Neural cell (in vitro differentiated cells): ENCODE data around the gene NRXN2. TPM values are rescaled to one million over a fixed set of nuclear protein-coding genes. Genes with fewer than 3 reads are reported as not detected.

Experiments
- H2AFZ ChIP-seq: fragments of 200-600, 300-800 bp; sonication (generic), shearing (Covaris generic); 2 replicates; pipeline ENCODE4 v1.6.0; 2014; ENCODE audit warnings: low read depth, mild to moderate bottlenecking, antibody characterized with exemption, low read length, moderate library complexity
- H3F3A ChIP-seq: fragments of 200-600 bp; shearing (Covaris generic); 2 replicates; pipeline ENCODE4 v1.6.1; 2016; ENCODE audit warnings: mild to moderate bottlenecking, moderate library complexity, mixed read lengths, antibody characterized with exemption, low read length; ENCODE audit not compliant: insufficient read depth, poor library complexity, severe bottlenecking
- H3K27ac ChIP-seq: fragments of 200-600, 300-800 bp; sonication (generic), shearing (Covaris generic); 2 replicates; pipeline ENCODE4 v1.5.1; 2014; ENCODE audit warnings: mild to moderate bottlenecking, low read length, moderate library complexity
- H3K27me3 ChIP-seq: fragments of 300-800, 200-600 bp; sonication (generic), shearing (Covaris generic); 2 replicates; pipeline ENCODE4 v1.6.0; 2014; ENCODE audit warnings: mild to moderate bottlenecking, low read depth, low read length, moderate library complexity; ENCODE audit not compliant: insufficient read depth
- H3K36me3 ChIP-seq: fragments of 300-800, 200-600 bp; sonication (generic), shearing (Covaris generic); 2 replicates; pipeline ENCODE4 v1.5.1; 2014; ENCODE audit warnings: mild to moderate bottlenecking, antibody characterized with exemption, low read length, moderate library complexity; ENCODE audit not compliant: insufficient read depth
- H3K4me2 ChIP-seq: fragments of 300-800, 200-600 bp; sonication (generic), shearing (Covaris generic); 2 replicates; pipeline ENCODE4 v1.6.0; 2014; ENCODE audit warnings: mild to moderate bottlenecking, low read length
- H3K4me3 ChIP-seq: fragments of 300-800, 200-600 bp; sonication (generic), shearing (Covaris generic); 2 replicates; pipeline ENCODE4 v1.5.1; 2014; ENCODE audit warnings: mild to moderate bottlenecking, low read length, moderate library complexity
- H3K79me2 ChIP-seq: fragments of 200-600 bp; shearing (Covaris generic); replicated peaks from 2 replicates; pipeline ENCODE4 v1.6.0; 2014; ENCODE audit warnings: mild to moderate bottlenecking, low read length, moderate library complexity; ENCODE audit not compliant: insufficient read depth
- H3K9ac ChIP-seq: fragments of 300-800, 200-600 bp; sonication (generic), shearing (Covaris generic); 2 replicates; pipeline ENCODE4 v1.6.1; 2016; ENCODE audit warnings: mild to moderate bottlenecking, low read length, mixed read lengths
- H3K9me2 ChIP-seq: fragments of 200-600 bp; shearing (Covaris generic); 2 replicates; pipeline ENCODE4 v1.6.1; 2016; ENCODE audit warnings: mild to moderate bottlenecking, low read length, mixed read lengths; ENCODE audit not compliant: insufficient read depth
- H3K9me3 ChIP-seq: fragments of 200-600, 300-800 bp; sonication (generic), shearing (Covaris generic); 2 replicates; pipeline ENCODE4 v1.6.1; 2016; ENCODE audit warnings: mild to moderate bottlenecking, mixed run types, low read length, moderate library complexity, mixed read lengths
- H4K20me1 ChIP-seq: fragments of 200-600 bp; shearing (Covaris generic); 2 replicates; pipeline ENCODE4 v1.6.1; 2016; ENCODE audit warnings: mild to moderate bottlenecking, mixed run types; ENCODE audit not compliant: insufficient read depth
- EP300 ChIP-seq: fragments of 450-650 bp; conservative IDR thresholded peaks from 2 replicates; pipeline ENCODE4 v1.6.1; 2014; ENCODE audit warnings: antibody characterized with exemption, mild to moderate bottlenecking, moderate library complexity; ENCODE audit not compliant: poor library complexity, severe bottlenecking
- EZH2 ChIP-seq: fragments of 200-600, 300-800 bp; shearing (Covaris generic), sonication (generic); IDR thresholded peaks from 2 replicates; pipeline ENCODE4 v1.6.1; 2014; ENCODE audit warnings: antibody characterized with exemption, low read length, borderline replicate concordance, mild to moderate bottlenecking; ENCODE audit not compliant: insufficient read depth, poor library complexity, severe bottlenecking
- MXI1 ChIP-seq: fragments of 450-650 bp; conservative IDR thresholded peaks from 2 replicates; pipeline ENCODE4 v1.6.1; 2014; ENCODE audit warnings: antibody characterized with exemption, mild to moderate bottlenecking; ENCODE audit not compliant: poor library complexity, severe bottlenecking
- POLR2AphosphoS5 ChIP-seq: IDR thresholded peaks from 2 replicates; pipeline ENCODE4 v1.6.1; 2012
- RAD21 ChIP-seq: fragments of 450-650 bp; conservative IDR thresholded peaks from 2 replicates; pipeline ENCODE4 v1.6.1; 2014; ENCODE audit warnings: antibody characterized with exemption, mild to moderate bottlenecking, moderate library complexity
- SMC3 ChIP-seq: fragments of 450-650 bp; conservative IDR thresholded peaks from 2 replicates; pipeline ENCODE4 v1.6.1; 2014; ENCODE audit warnings: antibody characterized with exemption, mild to moderate bottlenecking, moderate library complexity; ENCODE audit not compliant: poor library complexity
- TAF1 ChIP-seq: IDR thresholded peaks from 2 replicates; pipeline ENCODE4 v1.6.1; 2012; ENCODE audit warnings: low read depth
- polyA plus RNA-seq: library from polyadenylated mRNA; depleted of rRNA; stranded (reverse); fragments of >200 nt; gene quantifications from 2 replicates; pipeline ENCODE4 v1.2.3, GENCODE V29; 2014
- TF ChIP-seq, protein P1 (sequence below): IDR thresholded peaks from 2 replicates; pipeline ENCODE4 v1.6.1; 2012; ENCODE audit warnings: borderline replicate concordance
- TF ChIP-seq, protein P2 (sequence below): fragments of 450-650 bp; IDR thresholded peaks from 2 replicates; pipeline ENCODE4 v1.5.1; 2014; ENCODE audit warnings: antibody characterized with exemption, mild to moderate bottlenecking, moderate library complexity; ENCODE audit not compliant: poor library complexity, severe bottlenecking

Gene NRXN2
- polyA plus RNA-seq, 1 donor from 2014 or later = 68.0 TPM

DNA sequence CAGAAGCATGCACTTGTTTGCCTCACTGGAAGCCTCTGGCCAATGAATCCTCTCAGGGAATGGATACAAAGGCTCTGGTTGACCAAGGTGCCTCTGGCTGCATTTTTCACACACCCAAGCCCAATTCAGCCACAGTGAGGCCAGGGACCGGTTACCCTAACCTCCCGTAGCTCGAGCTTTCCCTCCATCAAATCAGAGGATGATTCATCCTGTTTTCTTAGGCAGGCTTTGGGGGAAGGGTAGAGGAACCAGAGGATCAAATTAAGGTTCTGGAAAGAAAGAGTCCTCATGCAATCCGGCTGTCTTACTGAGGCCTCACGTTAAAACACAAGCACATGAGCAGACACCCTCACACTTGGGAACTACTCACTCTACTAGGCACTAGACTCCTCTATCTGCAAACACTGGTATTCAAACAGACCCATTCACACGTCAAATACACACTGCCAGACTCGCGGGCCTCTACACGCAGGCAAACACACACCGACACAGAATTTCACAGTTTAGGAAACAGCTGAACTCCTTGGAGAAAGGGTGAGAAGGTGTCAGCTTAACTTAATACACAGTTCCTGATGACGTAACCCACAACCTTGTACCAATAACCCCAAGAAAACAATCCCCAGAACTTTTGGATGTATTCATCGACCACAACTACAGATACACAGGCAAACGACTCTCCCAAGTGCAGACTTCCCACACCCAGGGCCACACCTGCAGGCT, 12.4 kb downstream of the NRXN2 start:
- peak overlapping the region; percentile 62 for H3K4me3 ChIP-seq

DNA sequence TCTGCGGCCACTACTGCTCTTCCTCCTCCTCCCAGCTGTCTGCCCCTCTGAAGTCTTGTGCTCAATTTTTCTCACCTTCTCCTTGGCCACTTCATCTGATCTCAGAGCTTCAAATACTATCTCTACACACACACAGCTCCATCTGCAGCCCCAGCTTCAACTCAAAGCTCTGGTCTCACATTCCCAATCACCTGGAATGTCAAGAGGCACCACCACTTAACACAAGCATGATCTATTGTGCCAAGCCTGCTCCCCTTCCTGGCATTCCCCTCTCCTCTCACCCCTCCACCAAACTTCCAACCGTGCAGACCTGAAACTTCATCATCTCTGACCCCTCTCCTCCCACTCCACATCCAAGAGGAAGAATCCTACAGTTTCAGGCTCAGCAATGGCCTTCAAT, 17.5 kb downstream of the NRXN2 start:
- peaks cover 14% of the 10 kb centered on the region for H4K20me1 ChIP-seq
- no peak overlapping the region for H3K4me3 ChIP-seq
- H3K4me2 ChIP-seq = no peak overlapping the region
- H3K79me2 ChIP-seq = peaks cover 74% of the 10 kb centered on the region
- H3K9ac ChIP-seq = no peak overlapping the region
- no peaks in the 10 kb centered on the region for H3K9me2 ChIP-seq
- TF ChIP-seq MXI1 = no peak
- TF ChIP-seq, protein P1, sequence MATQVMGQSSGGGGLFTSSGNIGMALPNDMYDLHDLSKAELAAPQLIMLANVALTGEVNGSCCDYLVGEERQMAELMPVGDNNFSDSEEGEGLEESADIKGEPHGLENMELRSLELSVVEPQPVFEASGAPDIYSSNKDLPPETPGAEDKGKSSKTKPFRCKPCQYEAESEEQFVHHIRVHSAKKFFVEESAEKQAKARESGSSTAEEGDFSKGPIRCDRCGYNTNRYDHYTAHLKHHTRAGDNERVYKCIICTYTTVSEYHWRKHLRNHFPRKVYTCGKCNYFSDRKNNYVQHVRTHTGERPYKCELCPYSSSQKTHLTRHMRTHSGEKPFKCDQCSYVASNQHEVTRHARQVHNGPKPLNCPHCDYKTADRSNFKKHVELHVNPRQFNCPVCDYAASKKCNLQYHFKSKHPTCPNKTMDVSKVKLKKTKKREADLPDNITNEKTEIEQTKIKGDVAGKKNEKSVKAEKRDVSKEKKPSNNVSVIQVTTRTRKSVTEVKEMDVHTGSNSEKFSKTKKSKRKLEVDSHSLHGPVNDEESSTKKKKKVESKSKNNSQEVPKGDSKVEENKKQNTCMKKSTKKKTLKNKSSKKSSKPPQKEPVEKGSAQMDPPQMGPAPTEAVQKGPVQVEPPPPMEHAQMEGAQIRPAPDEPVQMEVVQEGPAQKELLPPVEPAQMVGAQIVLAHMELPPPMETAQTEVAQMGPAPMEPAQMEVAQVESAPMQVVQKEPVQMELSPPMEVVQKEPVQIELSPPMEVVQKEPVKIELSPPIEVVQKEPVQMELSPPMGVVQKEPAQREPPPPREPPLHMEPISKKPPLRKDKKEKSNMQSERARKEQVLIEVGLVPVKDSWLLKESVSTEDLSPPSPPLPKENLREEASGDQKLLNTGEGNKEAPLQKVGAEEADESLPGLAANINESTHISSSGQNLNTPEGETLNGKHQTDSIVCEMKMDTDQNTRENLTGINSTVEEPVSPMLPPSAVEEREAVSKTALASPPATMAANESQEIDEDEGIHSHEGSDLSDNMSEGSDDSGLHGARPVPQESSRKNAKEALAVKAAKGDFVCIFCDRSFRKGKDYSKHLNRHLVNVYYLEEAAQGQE = no peak
- TF ChIP-seq EP300 = no peak
- TF ChIP-seq EZH2 = no peak
- TF ChIP-seq RAD21 = no peak
- TF ChIP-seq TAF1 = no peak
- no peak for TF ChIP-seq SMC3
- TF ChIP-seq POLR2AphosphoS5 = no peak
- TF ChIP-seq, protein P2, sequence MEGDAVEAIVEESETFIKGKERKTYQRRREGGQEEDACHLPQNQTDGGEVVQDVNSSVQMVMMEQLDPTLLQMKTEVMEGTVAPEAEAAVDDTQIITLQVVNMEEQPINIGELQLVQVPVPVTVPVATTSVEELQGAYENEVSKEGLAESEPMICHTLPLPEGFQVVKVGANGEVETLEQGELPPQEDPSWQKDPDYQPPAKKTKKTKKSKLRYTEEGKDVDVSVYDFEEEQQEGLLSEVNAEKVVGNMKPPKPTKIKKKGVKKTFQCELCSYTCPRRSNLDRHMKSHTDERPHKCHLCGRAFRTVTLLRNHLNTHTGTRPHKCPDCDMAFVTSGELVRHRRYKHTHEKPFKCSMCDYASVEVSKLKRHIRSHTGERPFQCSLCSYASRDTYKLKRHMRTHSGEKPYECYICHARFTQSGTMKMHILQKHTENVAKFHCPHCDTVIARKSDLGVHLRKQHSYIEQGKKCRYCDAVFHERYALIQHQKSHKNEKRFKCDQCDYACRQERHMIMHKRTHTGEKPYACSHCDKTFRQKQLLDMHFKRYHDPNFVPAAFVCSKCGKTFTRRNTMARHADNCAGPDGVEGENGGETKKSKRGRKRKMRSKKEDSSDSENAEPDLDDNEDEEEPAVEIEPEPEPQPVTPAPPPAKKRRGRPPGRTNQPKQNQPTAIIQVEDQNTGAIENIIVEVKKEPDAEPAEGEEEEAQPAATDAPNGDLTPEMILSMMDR = no peak
- no peak overlapping the region for H2AFZ ChIP-seq
- H3F3A ChIP-seq = no peaks in the 10 kb centered on the region
- no peaks in the 10 kb centered on the region for H3K9me3 ChIP-seq
- H3K36me3 ChIP-seq = no peaks in the 10 kb centered on the region
- H3K27ac ChIP-seq = no peak overlapping the region
- no peaks in the 10 kb centered on the region for H3K27me3 ChIP-seq

More for the DNA sequence above, 12.4 kb downstream of the NRXN2 start:
- Histone ChIP-seq H3K4me2 (peak overlapping the region; percentile 52), H3K27ac (no peak overlapping the region), H3F3A (no peaks in the 10 kb centered on the region), H3K27me3 (no peaks in the 10 kb centered on the region), H3K9ac (peak overlapping the region; percentile 64), H3K36me3 (no peaks in the 10 kb centered on the region), H3K79me2 (peaks cover 59% of the 10 kb centered on the region), H4K20me1 (peaks cover 37% of the 10 kb centered on the region), H2AFZ (no peak overlapping the region), H3K9me2 (no peaks in the 10 kb centered on the region), H3K9me3 (no peaks in the 10 kb centered on the region)
- TF ChIP-seq TAF1 (no peak), POLR2AphosphoS5 (peak; percentile 1), RAD21 (no peak)
- TF ChIP-seq, protein P2 = no peak
